ENCODE measurements around the gene NABP2. TPM values are rescaled to one million over a fixed set of nuclear protein-coding genes. Genes with fewer than 3 reads are reported as not detected.
"Not testable (repeated sequence)": the region's sequence is repeated elsewhere in the genome, so short reads cannot be mapped to it uniquely, and the experiment has no call there.

The NABP2 gene
- total and polyA plus RNA-seq, 3 donors from 2014 or later = 27.5 to 40.8 (median 30.4) TPM

DNA sequence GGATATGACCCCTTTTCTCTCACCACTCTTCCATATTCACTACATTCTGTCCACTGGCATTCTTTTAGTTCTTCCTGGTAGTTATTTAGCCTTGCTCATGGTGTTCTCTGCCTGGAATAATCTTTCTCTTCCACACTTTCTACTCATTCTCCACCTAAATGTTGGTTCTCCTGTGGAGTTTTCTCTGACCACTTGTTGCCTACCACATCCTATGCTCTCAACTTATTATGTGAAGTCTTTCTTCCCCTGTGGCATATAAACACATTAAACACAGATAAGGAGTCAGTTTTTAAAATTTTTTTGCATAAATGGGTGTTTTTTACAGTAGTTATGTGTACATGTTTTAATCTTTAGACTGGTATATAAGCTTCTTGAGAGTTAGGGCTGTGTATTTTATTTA is 31.6 kb upstream of the NABP2 start:
- Histone ChIP-seq H3K9me3 (no peaks in the 10 kb centered on the region), H3K36me3 (ENCODE audit: low read depth, missing control alignments) (no peaks in the 10 kb centered on the region), H3K4me1 (peaks cover 14% of the 10 kb centered on the region), H3K27ac (no peak overlapping the region), H3K27me3 (no peaks in the 10 kb centered on the region), H3K4me3 (no peak overlapping the region)
- intact Hi-C loops (cut with DNase I; ENCODE audit: low total_unique reads) = no loop called here
- TF ChIP-seq, protein P1, sequence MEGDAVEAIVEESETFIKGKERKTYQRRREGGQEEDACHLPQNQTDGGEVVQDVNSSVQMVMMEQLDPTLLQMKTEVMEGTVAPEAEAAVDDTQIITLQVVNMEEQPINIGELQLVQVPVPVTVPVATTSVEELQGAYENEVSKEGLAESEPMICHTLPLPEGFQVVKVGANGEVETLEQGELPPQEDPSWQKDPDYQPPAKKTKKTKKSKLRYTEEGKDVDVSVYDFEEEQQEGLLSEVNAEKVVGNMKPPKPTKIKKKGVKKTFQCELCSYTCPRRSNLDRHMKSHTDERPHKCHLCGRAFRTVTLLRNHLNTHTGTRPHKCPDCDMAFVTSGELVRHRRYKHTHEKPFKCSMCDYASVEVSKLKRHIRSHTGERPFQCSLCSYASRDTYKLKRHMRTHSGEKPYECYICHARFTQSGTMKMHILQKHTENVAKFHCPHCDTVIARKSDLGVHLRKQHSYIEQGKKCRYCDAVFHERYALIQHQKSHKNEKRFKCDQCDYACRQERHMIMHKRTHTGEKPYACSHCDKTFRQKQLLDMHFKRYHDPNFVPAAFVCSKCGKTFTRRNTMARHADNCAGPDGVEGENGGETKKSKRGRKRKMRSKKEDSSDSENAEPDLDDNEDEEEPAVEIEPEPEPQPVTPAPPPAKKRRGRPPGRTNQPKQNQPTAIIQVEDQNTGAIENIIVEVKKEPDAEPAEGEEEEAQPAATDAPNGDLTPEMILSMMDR (IDR thresholded peaks at IDR 0.05) = no peak
- TF ChIP-seq POLR2A (IDR thresholded peaks at IDR 0.05) = no peak
- DNase-seq = no peak

DNA sequence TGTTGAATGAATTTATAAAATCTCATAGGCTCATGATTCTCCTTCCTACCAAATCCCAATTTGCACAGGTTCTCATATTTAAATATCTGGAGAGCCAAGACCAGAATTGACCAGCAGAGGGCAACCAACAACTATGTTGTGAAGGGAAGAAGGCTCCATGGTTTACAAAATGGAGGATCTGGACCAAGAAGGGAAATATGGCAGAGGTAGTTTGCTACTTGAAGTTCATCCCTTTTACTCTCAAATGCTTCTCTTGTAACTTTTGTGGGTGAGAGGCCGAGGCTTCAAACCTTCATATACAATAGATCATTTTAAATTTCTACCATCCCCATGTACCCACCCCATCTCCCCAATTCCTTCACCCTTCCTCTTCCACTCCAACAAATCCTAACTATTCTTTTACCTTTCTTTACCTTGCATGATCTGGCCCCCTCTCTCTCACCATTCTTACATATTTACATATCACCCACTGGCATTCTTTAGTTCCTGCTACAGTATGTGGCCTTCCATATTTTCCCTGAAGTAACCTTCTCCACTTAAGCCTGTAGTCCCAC is 31.0 kb upstream of the NABP2 start:
- H3K36me3 ChIP-seq (ENCODE audit: low read depth, missing control alignments) = no peaks in the 10 kb centered on the region
- H3K27ac ChIP-seq = no peak overlapping the region
- no peak for TF ChIP-seq POLR2A (IDR thresholded peaks at IDR 0.05)
- TF ChIP-seq, protein P1 (IDR thresholded peaks at IDR 0.05) = peak; percentile 76 to 92 (median 85)
- H3K4me3 ChIP-seq = no peak overlapping the region
- DNase-seq = peak; percentile 91
- peaks cover 8% of the 10 kb centered on the region for H3K4me1 ChIP-seq
- no peaks in the 10 kb centered on the region for H3K9me3 ChIP-seq
- 66 to 77% methylated on average over 1 of the region's 1 CpG for WGBS, 2 donors
- intact Hi-C loops (cut with DNase I; ENCODE audit: low total_unique reads) = no loop called here
- no peaks in the 10 kb centered on the region for H3K27me3 ChIP-seq

DNA sequence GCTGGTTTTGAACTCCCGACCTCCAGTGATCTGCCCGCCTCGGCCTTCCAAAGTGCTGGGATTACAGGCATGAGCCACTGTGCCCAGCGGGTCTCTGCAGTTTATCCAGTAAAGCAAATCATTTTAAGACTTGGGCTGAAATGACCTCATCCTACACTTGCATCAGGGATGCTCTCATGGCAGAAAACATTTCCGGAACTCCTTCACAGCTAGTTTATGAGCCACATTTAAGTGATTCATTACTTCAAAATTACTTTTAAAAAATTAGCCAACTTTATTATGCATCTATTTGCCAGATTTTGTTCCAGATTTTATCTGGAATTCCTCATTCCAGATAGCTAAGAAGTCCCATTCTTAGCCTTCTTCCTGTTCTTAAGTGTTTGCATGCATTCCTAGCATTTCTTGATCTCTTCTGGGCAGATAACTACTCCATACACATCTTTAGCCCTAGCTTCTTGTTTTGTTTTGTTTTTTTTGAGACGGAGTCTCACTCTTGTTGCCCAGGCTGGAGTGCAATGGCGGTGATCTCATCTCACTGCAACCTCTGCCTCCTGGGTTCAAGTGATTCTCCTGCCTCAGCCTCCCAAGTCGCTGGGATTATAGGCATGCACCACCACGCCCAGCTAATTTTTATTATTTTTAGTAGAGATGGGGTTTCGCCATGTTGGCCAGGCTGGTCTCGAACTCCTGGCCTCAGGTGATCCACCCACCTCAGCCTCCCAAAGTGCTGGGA is 27.2 kb upstream of the NABP2 start:
- DNase-seq; H3K27ac ChIP-seq; H3K4me3 ChIP-seq; H3K9me3 ChIP-seq; H3K36me3 ChIP-seq (ENCODE audit: low read depth, missing control alignments); H3K4me1 ChIP-seq; intact Hi-C loops (cut with DNase I; ENCODE audit: low total_unique reads); H3K27me3 ChIP-seq: not testable (repeated sequence)
- 75 to 76% methylated on average over 11 of the region's 11 CpGs for WGBS, 2 donors

DNA sequence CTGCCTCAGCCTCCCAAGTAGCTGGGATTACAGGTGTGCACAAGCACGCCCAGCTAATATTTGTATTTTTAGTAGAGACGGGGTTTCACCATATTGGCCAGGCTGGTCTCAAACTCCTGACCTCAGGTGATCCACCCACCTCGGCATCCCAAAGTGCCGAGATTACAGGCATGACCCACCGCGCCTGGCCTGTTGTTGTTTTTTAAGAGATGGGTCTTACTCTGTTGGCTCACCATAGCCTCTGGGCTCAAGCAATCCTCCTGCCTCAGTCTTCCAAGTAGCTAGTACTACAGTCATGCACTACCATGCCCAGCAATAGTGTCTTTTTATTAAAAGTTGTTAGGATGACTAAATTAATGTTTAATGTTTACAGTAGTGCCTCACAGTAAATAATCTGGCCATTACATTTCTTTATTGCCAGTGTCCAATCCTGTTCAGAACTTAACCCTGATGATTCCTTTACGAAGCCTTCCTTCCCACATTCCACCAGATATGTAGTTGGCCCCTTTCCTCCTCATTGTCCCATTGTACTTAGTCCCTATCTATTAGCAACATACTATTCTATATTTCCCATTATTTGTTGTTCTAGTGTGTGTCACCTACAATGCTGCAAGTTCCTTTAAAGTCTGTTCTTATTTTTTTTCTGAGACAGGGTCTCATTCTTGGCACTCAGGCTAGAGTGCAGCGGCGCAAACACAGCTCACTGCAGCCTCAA is 26.1 kb upstream of the NABP2 start:
- Histone ChIP-seq H3K36me3 (ENCODE audit: low read depth, missing control alignments) (no peaks in the 10 kb centered on the region), H3K27me3 (no peaks in the 10 kb centered on the region), H3K4me1 (no peaks in the 10 kb centered on the region), H3K27ac (no peak overlapping the region), H3K9me3 (no peaks in the 10 kb centered on the region), H3K4me3 (no peak overlapping the region)
- no peak for TF ChIP-seq POLR2A (IDR thresholded peaks at IDR 0.05)
- intact Hi-C loops (cut with DNase I; ENCODE audit: low total_unique reads) = no loop called here
- 86 to 93% methylated on average over 9 of the region's 9 CpGs for WGBS, 2 donors
- no peak for DNase-seq

DNA sequence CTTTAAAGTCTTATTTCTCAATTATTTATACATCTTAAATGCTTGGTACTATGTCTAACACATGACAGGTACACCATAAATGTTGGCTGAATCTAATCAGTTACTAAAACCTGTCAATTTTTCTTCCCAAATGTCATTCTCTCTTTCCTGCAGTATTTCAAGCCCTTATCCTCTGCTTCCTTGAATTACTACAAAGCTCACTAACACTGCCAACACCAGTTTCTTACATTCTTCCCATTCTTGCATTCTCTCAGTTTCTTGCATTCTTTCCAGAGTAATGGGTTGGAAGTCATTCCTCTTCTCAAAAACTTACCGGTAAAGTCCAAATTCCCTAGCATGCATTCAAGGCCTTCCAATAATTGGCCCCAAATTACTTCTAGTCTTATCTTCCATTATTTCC is 25.3 kb upstream of the NABP2 start:
- Histone ChIP-seq H3K4me1 (no peaks in the 10 kb centered on the region), H3K27me3 (no peaks in the 10 kb centered on the region), H3K9me3 (no peaks in the 10 kb centered on the region), H3K4me3 (no peak overlapping the region), H3K27ac (no peak overlapping the region), H3K36me3 (ENCODE audit: low read depth, missing control alignments) (no peaks in the 10 kb centered on the region)
- intact Hi-C loops (cut with DNase I; ENCODE audit: low total_unique reads) = no loop called here
- WGBS, 2 donors = 61 to 67% methylated on average over 1 of the region's 1 CpG
- TF ChIP-seq, protein P1 (IDR thresholded peaks at IDR 0.05) = no peak
- TF ChIP-seq POLR2A (IDR thresholded peaks at IDR 0.05) = no peak
- DNase-seq = no peak

All from testis (tissue), 3 donors.